Endometrial microvascular endothelial cells (primary cell): ENCODE measurements around the gene LRRC1. TPM values are rescaled to one million over a fixed set of nuclear protein-coding genes. Genes with fewer than 3 reads are reported as not detected.

Experiments used
- total RNA-seq: library from RNA; depleted of rRNA; stranded (reverse); fragments of >200 nt; gene quantifications from one replicate; pipeline ENCODE4 v1.2.3, GENCODE V29; 2015; ENCODE audit errors: inconsistent ontology term

The LRRC1 gene
- total RNA-seq, 1 donor from 2014 or later = 10.2 TPM

Other genes starting within 250 kb of the LRRC1 start
- 25.9 TPM for gene GCLC, start 249.9 kb upstream of the LRRC1 start, total RNA-seq
- gene KLHL31, start 129.2 kb upstream of the LRRC1 start, total RNA-seq = not detected